Upper lobe of left lung (tissue), 6 donors: Measurements from ENCODE around the gene DCP1B. TPM values are rescaled to one million over a fixed set of nuclear protein-coding genes. Genes with fewer than 3 reads are reported as not detected.

Source experiments
- ATAC-seq, 2 donors: fragments of 200-7000 bp; cut with Tn5 transposase; one replicate each; pipeline ENCODE4 v1.9.1; 2022; ENCODE audit warnings: mild to moderate bottlenecking in 2 of 2, moderate library complexity in 2 of 2; ENCODE audit not compliant: low FRiP score in 2 of 2
- DNase-seq, 2 donors: peaks; one replicate each; pipeline ENCODE4 v3.0.0-alpha.2; 2019 to 2020
- H3K27ac ChIP-seq, 4 donors: fragments of 200-600 bp; sonication (generic); one replicate each; pipeline ENCODE4 v1.5.1; 2016 to 2019
- H3K27me3 ChIP-seq, 4 donors: fragments of 200-600 bp; sonication (generic); one replicate each; pipeline ENCODE4 v1.5.1; 2017 to 2019
- H3K36me3 ChIP-seq, 4 donors: fragments of 200-600 bp; sonication (generic); one replicate each; pipeline ENCODE4 v1.5.1; 2016 to 2019
- H3K4me1 ChIP-seq, 4 donors: fragments of 200-600 bp; sonication (generic); one replicate each; pipeline ENCODE4 v1.5.1; 2018 to 2019
- H3K4me3 ChIP-seq, 4 donors: fragments of 200-600 bp; sonication (generic); one replicate each; pipeline ENCODE4 v1.5.1; 2017 to 2019; ENCODE audit warnings: mild to moderate bottlenecking in 2 of 4, moderate library complexity in 1 of 4
- H3K9me3 ChIP-seq, 4 donors: fragments of 200-600 bp; sonication (generic); one replicate each; pipeline ENCODE4 v1.5.1; 2018 to 2019
- EP300 ChIP-seq, 4 donors: sonication (generic); formaldehyde crosslinking; IDR thresholded peaks; one replicate each; pipeline ENCODE4 v1.5.1; 2017; ENCODE audit warnings: antibody characterized with exemption in 4 of 4, control low read depth in 2 of 4
- POLR2A ChIP-seq, 4 donors: fragments of 450-650 bp; IDR thresholded peaks; one replicate each; pipeline ENCODE4 v1.5.1; 2016 to 2017; ENCODE audit warnings: antibody characterized with exemption in 4 of 4, mild to moderate bottlenecking in 2 of 4
- POLR2AphosphoS5 ChIP-seq, 2 donors: sonication (generic); formaldehyde crosslinking; IDR thresholded peaks; one replicate each; pipeline ENCODE4 v1.5.1; 2017; ENCODE audit warnings: antibody characterized with exemption in 2 of 2
- WGBS, 2 donors: methylation state at CpG; one replicate each; pipeline ENCODE4 v1.1.5; 2017 to 2018; 5-methylcytosine and 5-hydroxymethylcytosine counted together
- total RNA-seq, 6 donors: library from RNA; depleted of rRNA in 4 of 6; stranded (reverse); fragments of >200 nt in 4 of 6; gene quantifications; one replicate each; pipeline versions ENCODE4 v1.1.0 to v1.2.1, GENCODE V29; 2016 to 2021
- TF ChIP-seq, protein P1 (sequence below), 6 experiments: fragments of 450-650 bp in 4 of 6; fragments of 200-600 bp in 2 of 6; sonication (generic) in 2 of 6; IDR thresholded peaks; one replicate each; pipeline ENCODE4 v1.5.1; 2016 to 2019; ENCODE audit warnings: antibody characterized with exemption in 6 of 6
- donor health status: DM: no; HTN: no; CAD: no; lungs with moderate emphysema.
- donor health status: DM: no; HTN: yes; CAD: no; lungs with severe emphysema.

Gene DCP1B
- total RNA-seq, 6 donors from 2014 or later, result 5.5 to 30.4 (median 12.2) TPM

GRCh38 chr12:2049604-2050540 is 45.6 kb upstream of the DCP1B start:
- DNase-seq, result no peak
- Histone ChIP-seq H3K36me3 (no peaks in the 10 kb centered on the region), H3K9me3 (no peaks in the 10 kb centered on the region), H3K4me3 (no peak overlapping the region), H3K27me3 (peaks cover 0 to 28% (median 7%) of the 10 kb centered on the region in 4 donors), H3K27ac (no peak overlapping the region), H3K4me1 (peaks cover 5 to 22% (median 14%) of the 10 kb centered on the region in 4 donors)
- TF ChIP-seq, protein P1, sequence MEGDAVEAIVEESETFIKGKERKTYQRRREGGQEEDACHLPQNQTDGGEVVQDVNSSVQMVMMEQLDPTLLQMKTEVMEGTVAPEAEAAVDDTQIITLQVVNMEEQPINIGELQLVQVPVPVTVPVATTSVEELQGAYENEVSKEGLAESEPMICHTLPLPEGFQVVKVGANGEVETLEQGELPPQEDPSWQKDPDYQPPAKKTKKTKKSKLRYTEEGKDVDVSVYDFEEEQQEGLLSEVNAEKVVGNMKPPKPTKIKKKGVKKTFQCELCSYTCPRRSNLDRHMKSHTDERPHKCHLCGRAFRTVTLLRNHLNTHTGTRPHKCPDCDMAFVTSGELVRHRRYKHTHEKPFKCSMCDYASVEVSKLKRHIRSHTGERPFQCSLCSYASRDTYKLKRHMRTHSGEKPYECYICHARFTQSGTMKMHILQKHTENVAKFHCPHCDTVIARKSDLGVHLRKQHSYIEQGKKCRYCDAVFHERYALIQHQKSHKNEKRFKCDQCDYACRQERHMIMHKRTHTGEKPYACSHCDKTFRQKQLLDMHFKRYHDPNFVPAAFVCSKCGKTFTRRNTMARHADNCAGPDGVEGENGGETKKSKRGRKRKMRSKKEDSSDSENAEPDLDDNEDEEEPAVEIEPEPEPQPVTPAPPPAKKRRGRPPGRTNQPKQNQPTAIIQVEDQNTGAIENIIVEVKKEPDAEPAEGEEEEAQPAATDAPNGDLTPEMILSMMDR (IDR thresholded peaks at IDR 0.05), result no peak
- TF ChIP-seq POLR2AphosphoS5 (IDR thresholded peaks at IDR 0.05), result no peak
- TF ChIP-seq POLR2A (IDR thresholded peaks at IDR 0.05), result no peak
- ATAC-seq, result no peak
- WGBS, 2 donors, result 64 to 66% methylated on average over 8 of the region's 8 CpGs

DNA sequence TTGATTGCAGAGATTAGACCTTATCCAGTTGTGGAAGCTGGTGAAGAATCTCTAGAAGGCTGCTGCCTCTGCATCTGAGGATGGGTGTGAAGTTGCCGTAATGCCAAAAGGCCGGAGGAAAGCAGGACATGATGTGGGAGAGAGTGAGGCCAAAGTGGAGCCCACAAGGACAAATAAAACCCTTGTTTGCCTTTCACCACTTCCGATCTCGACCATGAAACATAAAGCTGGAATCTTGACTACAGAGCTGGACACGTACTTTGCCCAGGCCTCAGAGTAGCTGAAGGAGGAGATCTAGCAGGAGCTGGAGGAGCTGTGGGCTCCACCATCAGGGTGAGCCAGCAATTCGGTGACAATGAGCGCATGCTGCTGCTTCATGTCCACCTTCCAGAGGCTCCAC is 43.5 kb upstream of the DCP1B start:
- WGBS, 2 donors, result 78 to 87% methylated on average over 7 of the region's 7 CpGs
- DNase-seq (no peak), ATAC-seq (no peak)
- no peaks in the 10 kb centered on the region for H3K36me3 ChIP-seq
- no peak overlapping the region for H3K4me3 ChIP-seq
- H3K4me1 ChIP-seq, result peaks cover 0 to 8% (median 5%) of the 10 kb centered on the region in 4 donors
- H3K27me3 ChIP-seq, result peaks cover 0 to 11% (median 2%) of the 10 kb centered on the region in 4 donors
- no peaks in the 10 kb centered on the region for H3K9me3 ChIP-seq
- no peak for TF ChIP-seq EP300 (IDR thresholded peaks at IDR 0.05)
- TF ChIP-seq POLR2A (IDR thresholded peaks at IDR 0.05), result no peak
- TF ChIP-seq POLR2AphosphoS5 (IDR thresholded peaks at IDR 0.05), result no peak
- TF ChIP-seq, protein P1 (IDR thresholded peaks at IDR 0.05), result no peak
- no peak overlapping the region for H3K27ac ChIP-seq

DNA sequence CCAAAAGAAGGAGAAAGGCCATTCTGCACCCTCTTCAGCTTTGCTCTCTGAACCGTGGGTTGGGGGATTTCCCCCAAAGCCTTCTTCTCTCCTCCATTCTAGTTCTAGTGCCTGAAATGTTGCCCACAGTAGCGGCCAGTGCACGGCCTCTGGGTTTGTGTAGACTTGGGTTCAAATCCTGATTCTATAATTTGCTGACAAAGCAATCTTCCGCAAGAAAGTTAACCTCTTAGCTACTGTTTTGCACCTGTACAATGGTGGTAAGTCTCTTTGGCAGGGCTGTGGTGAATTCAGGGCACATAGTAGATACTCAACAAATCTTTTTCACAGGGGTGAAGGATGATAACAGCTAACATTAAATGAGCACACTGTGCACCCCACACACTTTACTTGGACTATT is 42.7 kb upstream of the DCP1B start:
- Histone ChIP-seq H3K27ac (no peak overlapping the region), H3K27me3 (peaks cover 0 to 8% (median 0%) of the 10 kb centered on the region in 4 donors), H3K4me1 (peaks cover 0 to 5% (median 1%) of the 10 kb centered on the region in 4 donors), H3K9me3 (no peaks in the 10 kb centered on the region), H3K4me3 (no peak overlapping the region), H3K36me3 (no peaks in the 10 kb centered on the region)
- 82 to 93% methylated on average over 4 of the region's 4 CpGs for WGBS, 2 donors
- DNase-seq (no peak), ATAC-seq (no peak)
- no peak for TF ChIP-seq POLR2A (IDR thresholded peaks at IDR 0.05)
- no peak for TF ChIP-seq EP300 (IDR thresholded peaks at IDR 0.05)
- TF ChIP-seq, protein P1 (IDR thresholded peaks at IDR 0.05), result no peak
- TF ChIP-seq POLR2AphosphoS5 (IDR thresholded peaks at IDR 0.05), result no peak

- no peaks in the 10 kb centered on the region for H3K27me3 ChIP-seq
- H3K4me3 ChIP-seq, result no peak overlapping the region
- H3K36me3 ChIP-seq, result no peaks in the 10 kb centered on the region
- 71 to 85% methylated on average over 6 of the region's 6 CpGs for WGBS, 2 donors
- no peaks in the 10 kb centered on the region for H3K4me1 ChIP-seq
- no peaks in the 10 kb centered on the region for H3K9me3 ChIP-seq
- TF ChIP-seq EP300 (IDR thresholded peaks at IDR 0.05), result no peak
- TF ChIP-seq POLR2A (IDR thresholded peaks at IDR 0.05), result no peak
- TF ChIP-seq POLR2AphosphoS5 (IDR thresholded peaks at IDR 0.05), result no peak
- TF ChIP-seq, protein P1 (IDR thresholded peaks at IDR 0.05), result no peak
- ATAC-seq (no peak), DNase-seq (no peak)
- H3K27ac ChIP-seq, result no peak overlapping the region
Observed at GRCh38 chr12:2044165-2044564, 39.9 kb upstream of the DCP1B start.
